ENCODE data around the gene TPM1. TPM values are rescaled to one million over a fixed set of nuclear protein-coding genes. Genes with fewer than 3 reads are reported as not detected.

Gene TPM1
- total and polyA plus RNA-seq, 9 of the 15 experiments (the other 6 are each of a cell fraction or from before 2014, with no cell fraction given): 8.1 to 53.9 (median 43.1) TPM

DNA sequence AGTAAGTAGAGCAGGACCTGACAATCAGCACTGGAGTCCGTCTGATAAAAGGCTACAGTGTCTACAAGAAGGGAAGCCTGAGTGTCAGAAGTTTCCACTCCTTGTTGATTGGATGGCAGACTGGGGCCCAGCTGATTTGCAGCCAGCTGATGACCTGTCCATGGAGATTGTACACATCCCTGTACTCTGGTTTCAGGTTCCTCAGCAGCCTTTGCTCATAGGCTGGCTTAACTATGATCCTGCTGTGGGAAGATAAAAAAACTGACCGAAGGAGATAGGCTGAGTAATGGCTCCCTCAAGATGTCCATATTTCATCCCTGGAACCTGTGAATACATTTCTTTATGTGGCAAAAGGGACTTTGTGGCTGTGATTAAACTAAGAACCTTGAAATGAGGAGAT, 67.4 kb downstream of the TPM1 start (continued):
- peak; percentile 83 for TF ChIP-seq SOX6 (IDR thresholded peaks at IDR 0.05)
- no peak for TF ChIP-seq CLOCK (CRISPR knock-in tag; IDR thresholded peaks at IDR 0.05; ENCODE audit: borderline replicate concordance)
- TF ChIP-seq BRF1 (IDR thresholded peaks at IDR 0.05; ENCODE audit: borderline replicate concordance, extremely low read depth, insufficient read length): no peak
- TF ChIP-seq, protein P1, sequence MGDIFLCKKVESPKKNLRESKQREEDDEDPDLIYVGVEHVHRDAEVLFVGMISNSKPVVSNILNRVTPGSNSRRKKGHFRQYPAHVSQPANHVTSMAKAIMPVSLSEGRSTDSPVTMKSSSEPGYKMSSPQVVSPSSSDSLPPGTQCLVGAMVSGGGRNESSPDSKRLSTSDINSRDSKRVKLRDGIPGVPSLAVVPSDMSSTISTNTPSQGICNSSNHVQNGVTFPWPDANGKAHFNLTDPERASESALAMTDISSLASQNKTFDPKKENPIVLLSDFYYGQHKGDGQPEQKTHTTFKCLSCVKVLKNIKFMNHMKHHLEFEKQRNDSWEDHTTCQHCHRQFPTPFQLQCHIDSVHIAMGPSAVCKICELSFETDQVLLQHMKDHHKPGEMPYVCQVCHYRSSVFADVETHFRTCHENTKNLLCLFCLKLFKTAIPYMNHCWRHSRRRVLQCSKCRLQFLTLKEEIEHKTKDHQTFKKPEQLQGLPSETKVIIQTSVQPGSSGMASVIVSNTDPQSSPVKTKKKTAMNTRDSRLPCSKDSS (IDR thresholded peaks at IDR 0.05; ENCODE audit: low read depth, partially characterized antibody): no peak
- TF ChIP-seq ZNF316 (IDR thresholded peaks at IDR 0.05): no peak
- peak in 1 of 2 experiments; percentile 54; a peak in 1 of 3 replicates for TF ChIP-seq CBX3 (IDR thresholded peaks at IDR 0.05; ENCODE audit: borderline replicate concordance in 1 of 2, low read length in 2 of 2)
- no peak for TF ChIP-seq GTF2F1 (IDR thresholded peaks at IDR 0.05; ENCODE audit: low read depth, low read length)
- no peak for TF ChIP-seq POU5F1 (IDR thresholded peaks at IDR 0.05; ENCODE audit: borderline replicate concordance, low read depth, low read length, partially characterized antibody)
- TF ChIP-seq CHCHD3 (CRISPR knock-in tag; IDR thresholded peaks at IDR 0.05): no peak
- TF ChIP-seq RBM34 (IDR thresholded peaks at IDR 0.05; ENCODE audit: borderline replicate concordance, insufficient read depth, low read length): no peak
- peak; percentile 25 to 38; a peak in 1 of 4 replicates for TF ChIP-seq NRF1 (conservative IDR thresholded peaks at IDR 0.05 in 1 of 2, IDR thresholded peaks at IDR 0.05 in 1 of 2)
- no peak for TF ChIP-seq USF1 (CRISPR knock-in tag; IDR thresholded peaks at IDR 0.05)
- TF ChIP-seq NR4A1 (CRISPR knock-in tag; IDR thresholded peaks at IDR 0.05): no peak
- TF ChIP-seq NR4A1 (tag; IDR thresholded peaks at IDR 0.05): no peak
- no peak for TF ChIP-seq BDP1 (IDR thresholded peaks at IDR 0.05; ENCODE audit: insufficient read depth, insufficient read length)
- TF ChIP-seq MYBL2 (IDR thresholded peaks at IDR 0.05; ENCODE audit: low read depth): no peak; the same call in 1 of the 2 replicates
- TF ChIP-seq MYBL2 (CRISPR knock-in tag; IDR thresholded peaks at IDR 0.05; ENCODE audit: borderline replicate concordance): no peak
- no peak for TF ChIP-seq RB1 (IDR thresholded peaks at IDR 0.05; ENCODE audit: low read depth)
- peak; percentile 72 for TF ChIP-seq CCNT2 (IDR thresholded peaks at IDR 0.05; ENCODE audit: borderline replicate concordance, extremely low read depth, insufficient read length, low read depth, low read length)
- no peak for TF ChIP-seq STAG1 (CRISPR knock-in tag; IDR thresholded peaks at IDR 0.05; ENCODE audit: borderline replicate concordance)
- TF ChIP-seq, protein P2, sequence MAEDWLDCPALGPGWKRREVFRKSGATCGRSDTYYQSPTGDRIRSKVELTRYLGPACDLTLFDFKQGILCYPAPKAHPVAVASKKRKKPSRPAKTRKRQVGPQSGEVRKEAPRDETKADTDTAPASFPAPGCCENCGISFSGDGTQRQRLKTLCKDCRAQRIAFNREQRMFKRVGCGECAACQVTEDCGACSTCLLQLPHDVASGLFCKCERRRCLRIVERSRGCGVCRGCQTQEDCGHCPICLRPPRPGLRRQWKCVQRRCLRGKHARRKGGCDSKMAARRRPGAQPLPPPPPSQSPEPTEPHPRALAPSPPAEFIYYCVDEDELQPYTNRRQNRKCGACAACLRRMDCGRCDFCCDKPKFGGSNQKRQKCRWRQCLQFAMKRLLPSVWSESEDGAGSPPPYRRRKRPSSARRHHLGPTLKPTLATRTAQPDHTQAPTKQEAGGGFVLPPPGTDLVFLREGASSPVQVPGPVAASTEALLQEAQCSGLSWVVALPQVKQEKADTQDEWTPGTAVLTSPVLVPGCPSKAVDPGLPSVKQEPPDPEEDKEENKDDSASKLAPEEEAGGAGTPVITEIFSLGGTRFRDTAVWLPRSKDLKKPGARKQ (CRISPR knock-in tag; IDR thresholded peaks at IDR 0.05): no peak
- no peak for TF ChIP-seq ZNF696 (CRISPR knock-in tag; conservative IDR thresholded peaks at IDR 0.05)
